H1 (cell line): Measurements from ENCODE around the gene TAF4. TPM values are rescaled to one million over a fixed set of nuclear protein-coding genes. Genes with fewer than 3 reads are reported as not detected.

Experiments
- CTCF ChIA-PET: fragments of 300-600 bp; sonication (Branson Sonifier 250); formaldehyde crosslinking; loops from one replicate; lab custom pipeline; 2021; ENCODE audit not compliant: partially characterized antibody; lab: Charles Lee
- POLR2A ChIA-PET: fragments of 300-600 bp; sonication (Branson Sonifier 250); formaldehyde crosslinking; loops from one replicate; lab custom pipeline; 2021; ENCODE audit warnings: inconsistent platforms; ENCODE audit not compliant: partially characterized antibody; lab: Charles Lee
- DNase-seq, 2 experiments: peaks; one replicate each; pipeline versions ENCODE4 v3.0.0 to v3.0.0-alpha.2; 2010 to 2022; ENCODE audit warnings: low spot score in 2 of 2, low read depth in 1 of 2, mixed read lengths in 1 of 2
- FAIRE-seq: peaks from 2 replicates; lab custom pipeline; 2011; peaks lifted over from hg19 to GRCh38; lab: Jason Lieb, UNC
- H2AFZ ChIP-seq: 2 replicates; pipeline ENCODE4 v1.8.1; 2012; ENCODE audit warnings: low read length, inconsistent platforms
- H2AK5ac ChIP-seq: 2 replicates; pipeline ENCODE4 v1.6.1; 2013; ENCODE audit warnings: low read depth, low read length
- H2BK120ac ChIP-seq: replicated peaks from 2 replicates; pipeline ENCODE3; 2013; ENCODE audit warnings: low read depth, low read length, inconsistent platforms
- H2BK12ac ChIP-seq: 2 replicates; pipeline ENCODE4 v1.6.1; 2013; ENCODE audit warnings: low read depth, low read length
- H2BK15ac ChIP-seq: 2 replicates; pipeline ENCODE4 v1.6.1; 2013; ENCODE audit warnings: low read length
- H2BK20ac ChIP-seq: 2 replicates; pipeline ENCODE4 v1.6.1; 2013; ENCODE audit warnings: low read length
- H2BK5ac ChIP-seq: 2 replicates; pipeline ENCODE4 v1.6.1; 2013; ENCODE audit warnings: low read depth, low read length
- H3K14ac ChIP-seq: 2 replicates; pipeline ENCODE4 v1.6.1; 2013; ENCODE audit warnings: inconsistent platforms; ENCODE audit not compliant: insufficient read length
- H3K18ac ChIP-seq: 2 replicates; pipeline ENCODE4 v1.6.1; 2013; ENCODE audit warnings: low read length; ENCODE audit errors: extremely low read depth
- H3K23ac ChIP-seq: 2 replicates; pipeline ENCODE4 v1.6.1; 2013; ENCODE audit warnings: inconsistent platforms; ENCODE audit not compliant: insufficient read length
- H3K23me2 ChIP-seq: 2 replicates; pipeline ENCODE4 v1.6.1; 2013; ENCODE audit warnings: low read depth, low read length
- H3K27ac ChIP-seq: 2 replicates; pipeline ENCODE4 v1.6.1; 2011; ENCODE audit warnings: low read depth, low read length, inconsistent platforms
- H3K27me3 ChIP-seq, 4 experiments: replicated peaks in 1 of 4; 1 replicate in 1 of 4; 2 replicates in 3 of 4; pipeline versions ENCODE4 v1.6.1 to v1.8.1; 2011 to 2013; ENCODE audit warnings: low read length in 3 of 4, mild to moderate bottlenecking in 3 of 4, inconsistent platforms in 2 of 4, mixed read lengths in 2 of 4, moderate library complexity in 1 of 4; ENCODE audit not compliant: control insufficient read depth in 3 of 4, insufficient read depth in 3 of 4; ENCODE audit errors: extremely low read depth in 1 of 4
- H3K36me3 ChIP-seq, 4 experiments: 2 replicates each; pipeline versions ENCODE4 v1.6.1 to v1.8.1; 2011 to 2013; ENCODE audit warnings: mild to moderate bottlenecking in 4 of 4, low read length in 3 of 4, moderate library complexity in 2 of 4, control low read depth in 1 of 4, inconsistent platforms in 1 of 4; ENCODE audit not compliant: insufficient read depth in 4 of 4, control insufficient read depth in 2 of 4
- H3K4ac ChIP-seq: replicated peaks from 2 replicates; pipeline ENCODE3; 2013; ENCODE audit warnings: low read length, low read depth, mixed read lengths, inconsistent platforms; ENCODE audit not compliant: insufficient read length
- H3K4me1 ChIP-seq, 4 experiments: replicated peaks in 1 of 4; 1 replicate in 1 of 4; 2 replicates in 3 of 4; pipeline versions ENCODE4 v1.6.1 to v1.8.1; 2011 to 2013; ENCODE audit warnings: low read length in 3 of 4, inconsistent platforms in 2 of 4, mixed read lengths in 1 of 4; ENCODE audit not compliant: insufficient read depth in 4 of 4, control insufficient read depth in 3 of 4
- H3K4me2 ChIP-seq, 2 experiments: 2 replicates each; pipeline versions ENCODE4 v1.6.1 to v1.8.1; 2011 to 2013; ENCODE audit warnings: low read depth in 2 of 2, low read length in 2 of 2, control low read depth in 1 of 2, inconsistent platforms in 1 of 2, mild to moderate bottlenecking in 1 of 2; ENCODE audit not compliant: insufficient read depth in 1 of 2
- H3K4me3 ChIP-seq, 4 experiments: fragments of 200-600, 300-600 bp in 1 of 4; sonication (generic), shearing (Covaris generic), sonication (Bioruptor Twin) in 1 of 4; 2 replicates each; pipeline versions ENCODE4 v1.5.1 to v1.8.1; 2011 to 2016; ENCODE audit warnings: low read length in 4 of 4, low read depth in 3 of 4, control low read depth in 2 of 4, inconsistent platforms in 2 of 4, mild to moderate bottlenecking in 2 of 4, mixed read lengths in 1 of 4, moderate library complexity in 1 of 4; ENCODE audit not compliant: insufficient read depth in 2 of 4; ENCODE audit errors: extremely low read depth in 1 of 4
- H3K56ac ChIP-seq: replicated peaks from 2 replicates; pipeline ENCODE3; 2013; ENCODE audit warnings: low read depth, mild to moderate bottlenecking, mixed read lengths, low read length, inconsistent platforms; ENCODE audit not compliant: insufficient read length
- H3K79me1 ChIP-seq: 2 replicates; pipeline ENCODE4 v1.6.1; 2013; ENCODE audit warnings: low read depth, low read length, control low read depth
- H3K79me2 ChIP-seq, 2 experiments: 2 replicates each; pipeline versions ENCODE4 v1.6.1 to v1.8.1; 2012 to 2013; ENCODE audit warnings: low read length in 2 of 2, mild to moderate bottlenecking in 2 of 2, inconsistent platforms in 1 of 2; ENCODE audit not compliant: insufficient read depth in 2 of 2, control insufficient read depth in 1 of 2
- H3K9ac ChIP-seq, 4 experiments: replicated peaks in 1 of 4; 1 replicate in 1 of 4; 2 replicates in 3 of 4; pipeline versions ENCODE4 v1.6.1 to v1.8.1; 2011 to 2013; ENCODE audit warnings: low read depth in 3 of 4, low read length in 3 of 4, control low read depth in 2 of 4, mild to moderate bottlenecking in 2 of 4, moderate library complexity in 2 of 4, inconsistent platforms in 1 of 4; ENCODE audit errors: extremely low read depth in 1 of 4
- H3K9me3 ChIP-seq, 2 experiments: 2 replicates each; pipeline versions ENCODE4 v1.6.1 to v1.8.1; 2012 to 2013; ENCODE audit warnings: mild to moderate bottlenecking in 2 of 2, moderate library complexity in 2 of 2, control low read depth in 1 of 2, inconsistent platforms in 1 of 2, low read depth in 1 of 2, low read length in 1 of 2, mixed read lengths in 1 of 2; ENCODE audit not compliant: insufficient read depth in 2 of 2
- H4K20me1 ChIP-seq, 2 experiments: replicated peaks in 1 of 2; 2 replicates each; pipeline versions ENCODE3 to v1.8.1; 2011 to 2013; ENCODE audit warnings: inconsistent platforms in 2 of 2, low read length in 2 of 2, mild to moderate bottlenecking in 1 of 2; ENCODE audit not compliant: insufficient read depth in 2 of 2, control insufficient read depth in 1 of 2
- H4K5ac ChIP-seq: 2 replicates; pipeline ENCODE4 v1.6.1; 2013; ENCODE audit warnings: low read length, low read depth, mixed read lengths, inconsistent platforms; ENCODE audit not compliant: insufficient read length
- H4K8ac ChIP-seq: 2 replicates; pipeline ENCODE4 v1.8.0; 2013; ENCODE audit warnings: mild to moderate bottlenecking, moderate library complexity, low read length, inconsistent platforms; ENCODE audit not compliant: insufficient read depth; ENCODE audit errors: extremely low read depth
- H4K91ac ChIP-seq: replicated peaks from 2 replicates; pipeline ENCODE3; 2013; ENCODE audit warnings: low read length, mixed read lengths, inconsistent platforms; ENCODE audit not compliant: insufficient read length
- CEBPB ChIP-seq: IDR thresholded peaks from 2 replicates; pipeline ENCODE4 v1.6.1; 2012; ENCODE audit warnings: low read depth, low read length
- POLR2A ChIP-seq, 2 experiments: IDR thresholded peaks; 1 replicate in 1 of 2; 2 replicates in 1 of 2; pipeline ENCODE4 v1.6.1; 2011; ENCODE audit warnings: low read depth in 2 of 2, low read length in 2 of 2, mild to moderate bottlenecking in 2 of 2; ENCODE audit errors: control extremely low read depth in 1 of 2
- RFX5 ChIP-seq: IDR thresholded peaks from 2 replicates; pipeline ENCODE4 v1.6.1; 2011; ENCODE audit warnings: low read depth, low read length, improper control_type of control experiment, borderline replicate concordance
- SUZ12 ChIP-seq: fragments of 200-600 bp; sonication (generic); IDR thresholded peaks from 2 replicates; pipeline ENCODE4 v1.6.1; 2012; ENCODE audit warnings: mild to moderate bottlenecking, inconsistent platforms, low read length, moderate library complexity, mixed read lengths
- TAF1 ChIP-seq: IDR thresholded peaks from 2 replicates; pipeline ENCODE4 v1.6.1; 2011; ENCODE audit warnings: mild to moderate bottlenecking, low read depth, low read length
- WGBS, 2 experiments: shearing (Covaris generic) in 1 of 2; methylation state at CpG; one replicate each; pipeline versions ENCODE4 v1.1.6 to v1.1.7; 2013 to 2015; ENCODE audit warnings: low lambda C conversion rate in 2 of 2, mixed read lengths in 2 of 2, inconsistent platforms in 1 of 2, low coverage in 1 of 2, missing lambda C conversion rate in 1 of 2; ENCODE audit not compliant: insufficient replicate concordance in 2 of 2, insufficient coverage in 1 of 2, insufficient read length in 1 of 2; ENCODE audit errors: extremely low coverage in 1 of 2, missing lambda C conversion rate in 1 of 2; 5-methylcytosine and 5-hydroxymethylcytosine counted together
- polyA plus RNA-seq, 7 experiments: library from polyadenylated mRNA; depleted of rRNA in 3 of 7; stranded (reverse) in 5 of 7; unstranded in 2 of 7; fragments of >200 nt in 5 of 7; fragments of 200-250 nt in 2 of 7; gene quantifications; 1 replicate in 5 of 7; 2 replicates in 1 of 7; 4 replicates in 1 of 7; pipeline versions ENCODE4 v1.2.1 to v1.2.3, GENCODE V29; 2011 to 2013; ENCODE audit warnings: missing spikeins in 2 of 7, mixed read lengths in 2 of 7
- total RNA-seq: library from RNA; stranded (reverse); fragmentation: NEBNext Ultra II Directional; extraction: Animal tissue kit (Norgen Biotek cat#: 25700); gene quantifications from 2 replicates; pipeline ENCODE4 v1.2.1, GENCODE V29; 2021

TAF4 gene
- total and polyA plus RNA-seq, 2 of the 8 experiments (the other 6 are each of a cell fraction or from before 2014, with no cell fraction given) = 16.0 to 30.1 TPM

GRCh38 chr20:61940976-61941720 lies 124.5 kb downstream of the TAF4 start:
- no peak overlapping the region for H3K4me2 ChIP-seq
- no peak overlapping the region for H2AK5ac ChIP-seq
- no peak overlapping the region for H4K5ac ChIP-seq
- H3K23me2 ChIP-seq = no peaks in the 10 kb centered on the region
- H3K27me3 ChIP-seq = no peaks in the 10 kb centered on the region
- 89% methylated on average over 16 of the region's 16 CpGs; no CpG with 5 or more reads in 1 of the 2 experiments for WGBS, 2 experiments
- H2BK5ac ChIP-seq = no peak overlapping the region
- H3K27ac ChIP-seq = no peak overlapping the region
- H3K4me1 ChIP-seq = peaks cover 0 to 11% (median 5%) of the 10 kb centered on the region in 4 experiments; a peak in 4 of 7 replicates
- no peak overlapping the region for H3K4me3 ChIP-seq
- no peaks in the 10 kb centered on the region for H4K20me1 ChIP-seq
- H3K9me3 ChIP-seq = no peaks in the 10 kb centered on the region
- no peak overlapping the region for H3K23ac ChIP-seq
- ChIA-PET POLR2A (interaction anchor here (1.0 kb wide), 1 partner anchor 9 kb away, joined by 3 read pairs; no protein-coding TSS in a partner anchor), CTCF (no interaction called here)
- H3K4ac ChIP-seq = no peak overlapping the region
- no peaks in the 10 kb centered on the region for H3K79me1 ChIP-seq
- no peak overlapping the region for H4K91ac ChIP-seq
- no peak overlapping the region for H2BK20ac ChIP-seq
- no peaks in the 10 kb centered on the region for H3K79me2 ChIP-seq
- H3K9ac ChIP-seq = no peak overlapping the region
- no peaks in the 10 kb centered on the region for H3K36me3 ChIP-seq
- no peak overlapping the region for H2BK12ac ChIP-seq
- no peak for TF ChIP-seq RFX5
- TF ChIP-seq TAF1 = no peak
- no peak for TF ChIP-seq SUZ12
- no peak for TF ChIP-seq POLR2A (IDR thresholded peaks at IDR 0.05; ENCODE audit: control extremely low read depth in 1 of 2, low read depth in 2 of 2, low read length in 2 of 2)
- TF ChIP-seq CEBPB = no peak
- no peak overlapping the region; the same call in 1 of the 2 replicates for H3K18ac ChIP-seq
- no peak overlapping the region for H2AFZ ChIP-seq
- DNase-seq (peak in 1 of 2 experiments; percentile 43), FAIRE-seq (no peak)
- no peak overlapping the region for H3K56ac ChIP-seq
- H4K8ac ChIP-seq = peak overlapping the region; percentile 72
- H3K14ac ChIP-seq = no peak overlapping the region
- no peak overlapping the region for H2BK15ac ChIP-seq
- no peak overlapping the region for H2BK120ac ChIP-seq
